K562 (cell line): Measurements from ENCODE around the gene ANO9. TPM values are rescaled to one million over a fixed set of nuclear protein-coding genes. Genes with fewer than 3 reads are reported as not detected.

ENCODE experiments used
- ATAC-seq: fragments of 200-7000 bp; cut with Tn5 transposase; 3 replicates; pipeline ENCODE4 v1.9.1; 2020; ENCODE audit warnings: moderate library complexity
- BruUV-seq: library from RNA; stranded (reverse); fragments of 400-500 nt; replicated peaks from 2 replicates; lab custom pipeline; 2021; lab: Mats Ljungman, UMichigan
- CTCF ChIA-PET: fragments of 300-600 bp; formaldehyde crosslinking; extraction: SDS; loops from one replicate; lab custom pipeline; 2021; ENCODE audit warnings: low intra/inter-chr PET ratio; lab: Yijun Ruan, JAX
- POLR2A ChIA-PET: fragments of 300-600, 350-650 bp; sonication (Branson Sonifier 250); formaldehyde crosslinking; extraction: SDS; loops from one replicate; lab custom pipeline; 2021; ENCODE audit warnings: antibody characterized with exemption, inconsistent platforms; lab: Yijun Ruan, JAX
- DNase-seq, 4 experiments: peaks; one replicate each; pipeline versions ENCODE4 v3.0.0 to v3.0.0-alpha.2; 2011 to 2018; ENCODE audit warnings: low spot score in 3 of 4, mixed read lengths in 3 of 4; ENCODE audit errors: extremely low read depth in 1 of 4
- FAIRE-seq: peaks from 2 replicates; lab custom pipeline; 2011; peaks lifted over from hg19 to GRCh38; lab: Jason Lieb, UNC
- H2AFZ ChIP-seq: 2 replicates; pipeline ENCODE4 v1.6.0; 2011; ENCODE audit warnings: low read depth, low read length, control low read depth, inconsistent platforms
- H3K27ac ChIP-seq: fragments of 200-600 bp; 3 replicates; pipeline ENCODE4 v1.8.0; 2011; ENCODE audit warnings: low read depth, mild to moderate bottlenecking, control low read depth, inconsistent platforms, low read length, moderate library complexity, mixed read lengths; ENCODE audit errors: extremely low read depth
- H3K27me3 ChIP-seq, 2 experiments: fragments of 300-600 bp in 1 of 2; 2 replicates in 1 of 2; 3 replicates in 1 of 2; pipeline versions ENCODE4 v1.6.0 to v1.8.0; 2011; ENCODE audit warnings: inconsistent platforms in 2 of 2, low read length in 2 of 2, mild to moderate bottlenecking in 1 of 2, mixed read lengths in 1 of 2, moderate library complexity in 1 of 2; ENCODE audit not compliant: control insufficient read depth in 2 of 2, insufficient read depth in 2 of 2
- H3K36me3 ChIP-seq: fragments of 300-600 bp; 3 replicates; pipeline ENCODE4 v1.8.0; 2011; ENCODE audit warnings: mild to moderate bottlenecking, low read length, inconsistent platforms; ENCODE audit not compliant: control insufficient read depth, insufficient read depth
- H3K4me1 ChIP-seq, 2 experiments: fragments of 200-600 bp in 1 of 2; replicated peaks in 1 of 2; 2 replicates in 1 of 2; 3 replicates in 1 of 2; pipeline versions ENCODE4 v1.5.1 to v1.8.0; 2011; ENCODE audit warnings: inconsistent platforms in 2 of 2, low read length in 2 of 2, mild to moderate bottlenecking in 1 of 2, mixed read lengths in 1 of 2, moderate library complexity in 1 of 2; ENCODE audit not compliant: control insufficient read depth in 2 of 2, insufficient read depth in 2 of 2
- H3K4me2 ChIP-seq: 2 replicates; pipeline ENCODE4 v1.6.1; 2011; ENCODE audit warnings: low read length, control low read depth, inconsistent platforms, mixed read lengths; ENCODE audit not compliant: insufficient read depth
- H3K4me3 ChIP-seq: fragments of 200-600 bp; sonication (generic), shearing (Covaris generic); 2 replicates; pipeline ENCODE4 v1.5.1; 2016; ENCODE audit warnings: control low read depth, inconsistent platforms
- H3K79me2 ChIP-seq: fragments of 200-600 bp; 3 replicates; pipeline ENCODE4 v1.8.0; 2011; ENCODE audit warnings: low read length, inconsistent platforms; ENCODE audit not compliant: control insufficient read depth, insufficient read depth
- H3K9ac ChIP-seq, 2 experiments: 2 replicates each; pipeline versions ENCODE4 v1.6.0 to v1.6.1; 2011; ENCODE audit warnings: low read depth in 2 of 2, low read length in 2 of 2, control low read depth in 1 of 2, inconsistent platforms in 1 of 2, mild to moderate bottlenecking in 1 of 2, mixed read lengths in 1 of 2; ENCODE audit not compliant: insufficient read depth in 1 of 2
- H3K9me1 ChIP-seq: one replicate; pipeline ENCODE4 v1.6.0; 2011; ENCODE audit warnings: inconsistent platforms, mild to moderate bottlenecking, low read length, moderate library complexity; ENCODE audit not compliant: control insufficient read depth, insufficient read depth
- H3K9me3 ChIP-seq: replicated peaks from 2 replicates; pipeline ENCODE4 v1.5.1; 2011; ENCODE audit warnings: low read depth, low read length, inconsistent platforms; ENCODE audit not compliant: control insufficient read depth, insufficient read depth
- H4K20me1 ChIP-seq: replicated peaks from 2 replicates; pipeline ENCODE4 v1.6.1; 2011; ENCODE audit warnings: low read length, inconsistent platforms, mixed read lengths; ENCODE audit not compliant: control insufficient read depth, insufficient read depth
- BRF1 ChIP-seq: IDR thresholded peaks from 3 replicates; pipeline ENCODE4 v1.6.1; 2011; ENCODE audit warnings: borderline replicate concordance, mild to moderate bottlenecking; ENCODE audit not compliant: insufficient read length; ENCODE audit errors: extremely low read depth
- CCNT2 ChIP-seq: IDR thresholded peaks from 2 replicates; pipeline ENCODE4 v1.6.1; 2011; ENCODE audit warnings: borderline replicate concordance, low read depth, mild to moderate bottlenecking, moderate library complexity, mixed read lengths, low read length; ENCODE audit not compliant: insufficient read length; ENCODE audit errors: extremely low read depth
- CREBBP ChIP-seq: IDR thresholded peaks from one replicate; pipeline ENCODE4 v1.6.1; 2012; ENCODE audit warnings: low read depth, mild to moderate bottlenecking, control low read depth, inconsistent platforms, low read length
- EP400 ChIP-seq: fragments of 450-650 bp; IDR thresholded peaks from 2 replicates; pipeline ENCODE4 v1.6.1; 2017; ENCODE audit warnings: antibody characterized with exemption, mild to moderate bottlenecking, moderate library complexity
- EZH2 ChIP-seq: IDR thresholded peaks from 2 replicates; pipeline ENCODE4 v1.6.1; 2012; ENCODE audit warnings: low read depth, mild to moderate bottlenecking, inconsistent platforms, low read length, borderline replicate concordance
- KDM4B ChIP-seq, 2 experiments: fragments of 450-650 bp in 1 of 2; sonication (generic) in 1 of 2; IDR thresholded peaks; 2 replicates each; pipeline ENCODE4 v1.6.1; 2016 to 2017; ENCODE audit warnings: borderline replicate concordance in 2 of 2, antibody characterized with exemption in 1 of 2, low read depth in 1 of 2, mild to moderate bottlenecking in 1 of 2
- KLF1 ChIP-seq: fragments of 450-650 bp; IDR thresholded peaks from 2 replicates; pipeline ENCODE4 v1.6.1; 2016; ENCODE audit warnings: missing genetic modification characterization, missing compliant biosample characterization
- NUFIP1 ChIP-seq: fragments of 450-650 bp; IDR thresholded peaks from 2 replicates; pipeline ENCODE4 v1.6.1; 2018; ENCODE audit not compliant: partially characterized antibody
- SMAD4 ChIP-seq: fragments of 250-450 bp; sonication (Bioruptor Pico); conservative IDR thresholded peaks from 2 replicates; pipeline ENCODE4 v1.8.0; 2021; ENCODE audit warnings: inconsistent platforms, mild to moderate bottlenecking, moderate library complexity
- SMARCC2 ChIP-seq: fragments of 450-650 bp; IDR thresholded peaks from 2 replicates; pipeline ENCODE4 v1.6.1; 2017; ENCODE audit warnings: antibody characterized with exemption, moderate library complexity, mild to moderate bottlenecking, low read depth
- SRSF3 ChIP-seq: fragments of 200-400 bp; formaldehyde crosslinking; IDR thresholded peaks from 2 replicates; pipeline ENCODE4 v1.6.1; 2016; ENCODE audit warnings: mild to moderate bottlenecking, low read length, moderate library complexity; ENCODE audit not compliant: insufficient read depth
- SRSF7 ChIP-seq: fragments of 200-400 bp; formaldehyde crosslinking; optimal IDR thresholded peaks from 2 replicates; pipeline ENCODE3; 2017; ENCODE audit warnings: mild to moderate bottlenecking, low read depth, low read length
- TAF7 ChIP-seq: fragments of 450-650 bp; IDR thresholded peaks from 2 replicates; pipeline ENCODE4 v1.6.1; 2016; ENCODE audit warnings: missing genetic modification characterization, missing compliant biosample characterization
- TCFL5 ChIP-seq: fragments of 250-450 bp; sonication (Bioruptor Pico); conservative IDR thresholded peaks from 2 replicates; pipeline ENCODE4 v1.6.1; 2021; ENCODE audit warnings: mild to moderate bottlenecking, moderate library complexity, matching md5 sums
- ZBTB49 ChIP-seq: sonication (generic); formaldehyde crosslinking; IDR thresholded peaks from 2 replicates; pipeline ENCODE4 v1.8.0; 2022; ENCODE audit warnings: missing genetic modification reagents, mild to moderate bottlenecking, borderline replicate concordance
- ZNF12 ChIP-seq: sonication (generic); formaldehyde crosslinking; IDR thresholded peaks from 2 replicates; pipeline ENCODE4 v1.4.0; 2020; ENCODE audit warnings: mild to moderate bottlenecking, missing genetic modification reagents
- ZNF217 ChIP-seq: sonication (generic); formaldehyde crosslinking; IDR thresholded peaks from 2 replicates; pipeline ENCODE4 v1.8.0; 2022; ENCODE audit warnings: mild to moderate bottlenecking, missing genetic modification reagents
- ZNF561 ChIP-seq: fragments of 450-650 bp; formaldehyde crosslinking; conservative IDR thresholded peaks from 2 replicates; pipeline ENCODE4 v1.4.0; 2020; ENCODE audit warnings: mild to moderate bottlenecking, moderate library complexity
- ZNF584 ChIP-seq: fragments of 200-800 bp; sonication (Bioruptor generic); IDR thresholded peaks from 2 replicates; pipeline ENCODE4 v1.6.1; 2016; ENCODE audit warnings: low read depth, mild to moderate bottlenecking, missing genetic modification characterization, missing compliant biosample characterization
- ZNF699 ChIP-seq: fragments of 250-450 bp; sonication (Bioruptor Pico); IDR thresholded peaks from 2 replicates; pipeline ENCODE4 v1.8.0; 2021; ENCODE audit warnings: mild to moderate bottlenecking, moderate library complexity; ENCODE audit not compliant: insufficient replicate concordance
- WGBS: fragments of 100-300 bp; shearing (Covaris generic); methylation state at CpG from one replicate; pipeline ENCODE4 v1.1.6; 2016; ENCODE audit warnings: low coverage, mixed read lengths; ENCODE audit not compliant: insufficient coverage; ENCODE audit errors: missing lambda C conversion rate; 5-methylcytosine and 5-hydroxymethylcytosine counted together
- in situ Hi-C: fragments of 300-500 bp; cut with MboI; formaldehyde crosslinking; loops from 4 replicates; pipeline ENCODE4 v1.15.0; 2018; ENCODE audit warnings: inconsistent platforms, mixed read lengths
- intact Hi-C: fragments of 100-400 bp; cut with micrococcal nuclease; formaldehyde crosslinking; loops from 2 replicates; pipeline ENCODE4 v1.14.2; 2022
- polyA plus RNA-seq, 8 experiments: library from polyadenylated mRNA; depleted of rRNA in 4 of 8; stranded (reverse) in 5 of 8; unstranded in 3 of 8; fragments of >200 nt; fragmentation: Nextera tagmentation in 2 of 8; fragmentation: Illumina TruSeq in 1 of 8; extraction: Ambion mirVana in 2 of 8; extraction: Trizol in 1 of 8; gene quantifications; 2 replicates each; pipeline versions ENCODE4 v1.2.1 to v1.2.3, GENCODE V29; 2011 to 2014; ENCODE audit warnings: inconsistent platforms in 1 of 8, missing spikeins in 1 of 8
- total RNA-seq, 7 experiments: library from RNA; depleted of rRNA in 6 of 7; stranded (reverse); fragments of >200 nt in 6 of 7; fragmentation: Illumina TruSeq in 2 of 7; extraction: Trizol in 2 of 7; gene quantifications; 2 replicates each; pipeline versions ENCODE4 v1.2.1 to v1.2.3, GENCODE V29; 2011 to 2021; ENCODE audit warnings: low replicate concordance in 1 of 7

The ANO9 gene
- total and polyA plus RNA-seq, 9 of the 15 experiments (the other 6 are each of a cell fraction or from before 2014, with no cell fraction given): 0.20 to 14.5 (median 4.5) TPM

- no TSS peak for BruUV-seq
- no peak for TF ChIP-seq SMARCC2
- TF ChIP-seq CREBBP: no peak
- TF ChIP-seq KLF1 (tag): no peak
- TF ChIP-seq ZNF584 (CRISPR knock-in tag): no peak
- TF ChIP-seq CCNT2: no peak
- TF ChIP-seq ZNF217 (CRISPR knock-in tag): no peak
- TF ChIP-seq SRSF7: no peak
- no peak for TF ChIP-seq NUFIP1
- no peak for TF ChIP-seq TCFL5 (CRISPR knock-in tag)
- TF ChIP-seq ZNF12 (CRISPR knock-in tag): no peak
- no peak for TF ChIP-seq ZNF699 (CRISPR knock-in tag)
- no peak for TF ChIP-seq SRSF3
- TF ChIP-seq EZH2: no peak
- no peak for TF ChIP-seq SMAD4 (CRISPR knock-in tag)
- no peak for TF ChIP-seq EP400
- no peak for TF ChIP-seq TAF7 (tag)
- no peak for TF ChIP-seq ZNF561 (CRISPR knock-in tag)
- TF ChIP-seq BRF1: no peak
- TF ChIP-seq ZBTB49 (CRISPR knock-in tag): no peak
- no peak for TF ChIP-seq KDM4B (IDR thresholded peaks at IDR 0.05; ENCODE audit: borderline replicate concordance in 2 of 2, low read depth in 1 of 2)
- ATAC-seq: no peak
- Histone ChIP-seq H3K27me3 (no peaks in the 10 kb centered on the region), H4K20me1 (no peaks in the 10 kb centered on the region), H3K27ac (no peak overlapping the region), H3K4me3 (no peak overlapping the region), H3K9ac (no peak overlapping the region), H3K79me2 (peaks cover 94% of the 10 kb centered on the region), H3K4me1 (peaks cover 15 to 59% of the 10 kb centered on the region in 2 experiments; a peak in 4 of 5 replicates), H3K36me3 (peaks cover 70% of the 10 kb centered on the region), H3K4me2 (no peak overlapping the region), H3K9me3 (no peaks in the 10 kb centered on the region), H3K9me1 (no peaks in the 10 kb centered on the region), H2AFZ (no peak overlapping the region)
- WGBS: 93% methylated on average over 9 of the region's 9 CpGs
- CTCF ChIA-PET: no interaction called here
- no peak for FAIRE-seq
- POLR2A ChIA-PET: no interaction called here
- intact Hi-C loops: no loop called here
- in situ Hi-C loops: loop anchor here (5.0 kb wide), 1 partner anchor 48 kb away; no protein-coding TSS in a partner anchor
- DNase-seq: no peak
These were observed 12.2 kb upstream of the ANO9 start for GRCh38 chr11:454043-454442.
